ENCODE data around the gene KRTAP20-2. TPM values are rescaled to one million over a fixed set of nuclear protein-coding genes. Genes with fewer than 3 reads are reported as not detected.

The KRTAP20-2 gene
- polyA plus RNA-seq (ENCODE audit: insufficient read length) = not detected

- no peak for DNase-seq
Measured at GRCh38 chr21:30634906-30635305, at the start of gene KRTAP20-2. TSS of gene KRTAP20-2 (plus strand) at chr21:30635206. CDS start at chr21:30635264, 58 bp downstream.

- no peak for DNase-seq
Measured at GRCh38 chr21:30590297-30590696, 44.7 kb upstream of the KRTAP20-2 start, which contains the start of gene KRTAP22-2. TSS of gene KRTAP22-2 (minus strand) at chr21:30590397.

GRCh38 chr21:30592140-30592539, 42.9 kb upstream of the KRTAP20-2 start, which contains the start of gene KRTAP6-3:
TSS of gene KRTAP6-3 (plus strand) at chr21:30592440. CDS start at chr21:30592446, 6 bp downstream.
- no peak for DNase-seq

GRCh38 chr21:30598802-30599201, 36.2 kb upstream of the KRTAP20-2 start, which contains the start of gene KRTAP6-2:
TSS of gene KRTAP6-2 (minus strand) at chr21:30598902. CDS start at chr21:30598874, 28 bp downstream.
- no peak for DNase-seq

- no peak for DNase-seq
Measured at GRCh38 chr21:30600787-30601186, 34.2 kb upstream of the KRTAP20-2 start, which contains the start of gene KRTAP22-1. TSS of gene KRTAP22-1 (plus strand) at chr21:30601087.

GRCh38 chr21:30605968-30606367, 29.0 kb upstream of the KRTAP20-2 start:
- no peak for DNase-seq

- DNase-seq = no peak
Measured at GRCh38 chr21:30612132-30612531, 22.9 kb upstream of the KRTAP20-2 start.

GRCh38 chr21:30613836-30614235, 21.2 kb upstream of the KRTAP20-2 start, which contains the start of gene KRTAP6-1:
TSS of gene KRTAP6-1 (minus strand) at chr21:30613930. CDS start at chr21:30613904, 26 bp downstream.
- DNase-seq = no peak

- DNase-seq = no peak
Measured at GRCh38 chr21:30615199-30615598, 19.8 kb upstream of the KRTAP20-2 start.

- DNase-seq = no peak
Measured at GRCh38 chr21:30616125-30616524, 18.9 kb upstream of the KRTAP20-2 start, which contains the start of gene KRTAP20-1. TSS of gene KRTAP20-1 (plus strand) at chr21:30616425. CDS start at chr21:30616455, 30 bp downstream.

- DNase-seq = no peak
Measured at GRCh38 chr21:30620080-30620479, 14.9 kb upstream of the KRTAP20-2 start.

GRCh38 chr21:30620522-30620921, 14.5 kb upstream of the KRTAP20-2 start, which contains the start of gene KRTAP20-4:
TSS of gene KRTAP20-4 (plus strand) at chr21:30620627.
- DNase-seq = no peak

- DNase-seq = no peak
Measured at GRCh38 chr21:30623362-30623761, 11.6 kb upstream of the KRTAP20-2 start.

GRCh38 chr21:30625449-30626165, 9.4 kb upstream of the KRTAP20-2 start:
- DNase-seq = peak; percentile 3

GRCh38 chr21:30628109-30628508, 6.9 kb upstream of the KRTAP20-2 start:
- DNase-seq = no peak

GRCh38 chr21:30629200-30629599, 5.8 kb upstream of the KRTAP20-2 start:
- DNase-seq = no peak

GRCh38 chr21:30638686-30639085, 3.7 kb downstream of the KRTAP20-2 start:
- no peak for DNase-seq

- DNase-seq = no peak
Measured at GRCh38 chr21:30642564-30642963, 7.6 kb downstream of the KRTAP20-2 start, which contains the start of gene KRTAP20-3. TSS of gene KRTAP20-3 (plus strand) at chr21:30642864.

- DNase-seq = no peak
Measured at GRCh38 chr21:30646904-30647414, 12.0 kb downstream of the KRTAP20-2 start.

- no peak for DNase-seq
Measured at GRCh38 chr21:30652891-30653290, 17.9 kb downstream of the KRTAP20-2 start.

GRCh38 chr21:30668776-30669175, 33.8 kb downstream of the KRTAP20-2 start:
- DNase-seq = no peak

- DNase-seq = no peak
Measured at GRCh38 chr21:30672985-30673650, 38.1 kb downstream of the KRTAP20-2 start.

GRCh38 chr21:30674312-30674711, 39.3 kb downstream of the KRTAP20-2 start:
- no peak for DNase-seq
